Coronary artery (tissue), 2 donors: ENCODE measurements around the gene SGF29.

Experiments used
- DNase-seq: peaks from one replicate; pipeline ENCODE4 v3.0.0-alpha.2; 2017; ENCODE audit warnings: low spot score
- H3K27ac ChIP-seq, 2 donors: fragments of 200-600 bp; sonication (generic); one replicate each; pipeline ENCODE4 v1.5.1; 2016 to 2019
- H3K4me3 ChIP-seq: fragments of 200-600 bp; sonication (generic); 2 replicates; pipeline ENCODE4 v1.5.1; 2016; ENCODE audit warnings: mild to moderate bottlenecking, moderate library complexity
- CTCF ChIP-seq: fragments of 200-600 bp; sonication (generic); IDR thresholded peaks from one replicate; pipeline ENCODE4 v1.5.1; 2019; ENCODE audit warnings: antibody characterized with exemption

Gene SGF29

GRCh38 chr16:28553776-28554633 is at the start of gene SGF29:
Gene SGF29 (plus strand): TSS chr16:28553920. CDS start chr16:28581070, 27,150 bp downstream.
- Histone ChIP-seq H3K27ac (peak within 1 kb of the TSS; percentile 94 to 99), H3K4me3 (peak within 1 kb of the TSS; percentile 88)
- no peak for TF ChIP-seq CTCF
- DNase-seq: peak; percentile 93

- no peak for DNase-seq
Observed at GRCh38 chr16:28504707-28505404, 48.9 kb upstream of the SGF29 start.

GRCh38 chr16:28505489-28506137 is 48.1 kb upstream of the SGF29 start:
- Histone ChIP-seq H3K27ac (no peak overlapping the region), H3K4me3 (no peak overlapping the region)
- no peak for TF ChIP-seq CTCF
- DNase-seq: no peak

More at GRCh38 chr16:28504707-28505404, 48.9 kb upstream of the SGF29 start:
- H3K27ac ChIP-seq: no peak overlapping the region
- TF ChIP-seq CTCF: no peak
- no peak overlapping the region for H3K4me3 ChIP-seq

- no peak for TF ChIP-seq CTCF
- H3K4me3 ChIP-seq: no peak overlapping the region
- no peak for DNase-seq
- no peak overlapping the region for H3K27ac ChIP-seq
Observed at GRCh38 chr16:28511031-28511430, 42.7 kb upstream of the SGF29 start.

- H3K4me3 ChIP-seq: no peak overlapping the region
- no peak for DNase-seq
- H3K27ac ChIP-seq: no peak overlapping the region
- TF ChIP-seq CTCF: no peak
Observed at GRCh38 chr16:28511801-28512789, 41.6 kb upstream of the SGF29 start.

GRCh38 chr16:28513484-28514181 is 40.1 kb upstream of the SGF29 start:
- H3K4me3 ChIP-seq: no peak overlapping the region
- no peak for DNase-seq
- TF ChIP-seq CTCF: no peak
- no peak overlapping the region for H3K27ac ChIP-seq
